Activated naive CD4-positive, alpha-beta T cell treated with anti-CD3 and anti-CD28 coated beads, Interleukin-2, amount 10 ng/mL, durations not matched to agents 7 days and 5 days (primary cell): ENCODE results near the gene DOP1B.

Experiments
- CTCF ChIA-PET: fragments of 350-600 bp; sonication (Branson Sonifier 250); formaldehyde crosslinking; loops from one replicate; lab custom pipeline; 2021; ENCODE audit warnings: antibody characterized with exemption; lab: Charles Lee
- DNase-seq: peaks from one replicate; pipeline ENCODE4 v3.0.0-alpha.2; 2020
- H3K27ac Mint-ChIP-seq: one replicate; pipeline ENCODE4 v1.8.0; 2021; ENCODE audit warnings: mild to moderate bottlenecking, moderate library complexity, mixed read lengths
- H3K27me3 Mint-ChIP-seq: one replicate; pipeline ENCODE4 v1.8.0; 2021; ENCODE audit warnings: mild to moderate bottlenecking, mixed read lengths
- H3K36me3 Mint-ChIP-seq: one replicate; pipeline ENCODE4 v1.8.0; 2021; ENCODE audit warnings: mixed read lengths
- H3K4me1 Mint-ChIP-seq: one replicate; pipeline ENCODE4 v1.8.0; 2021; ENCODE audit warnings: mixed read lengths
- H3K4me3 Mint-ChIP-seq: one replicate; pipeline ENCODE4 v1.8.0; 2021; ENCODE audit warnings: mild to moderate bottlenecking, moderate library complexity, mixed read lengths
- H3K9me3 Mint-ChIP-seq: one replicate; pipeline ENCODE4 v1.8.0; 2021; ENCODE audit warnings: mixed read lengths

Gene DOP1B

GRCh38 chr21:36147911-36148310 lies 8.7 kb upstream of the DOP1B start:
- H3K4me1 Mint-ChIP-seq, result peaks cover 71% of the 10 kb centered on the region
- no peaks in the 10 kb centered on the region for H3K9me3 Mint-ChIP-seq
- DNase-seq, result no peak
- CTCF ChIA-PET, result interaction anchor here (1.1 to 1.7 kb wide), 2 partner anchors 8 to 62 kb away, joined by 3 to 4 read pairs; no protein-coding TSS in a partner anchor
- H3K4me3 Mint-ChIP-seq, result no peak overlapping the region
- H3K36me3 Mint-ChIP-seq, result peaks cover 35% of the 10 kb centered on the region
- peaks cover 3% of the 10 kb centered on the region for H3K27me3 Mint-ChIP-seq
- H3K27ac Mint-ChIP-seq, result peak overlapping the region; percentile 19

GRCh38 chr21:36148886-36149285 lies 7.7 kb upstream of the DOP1B start:
- peaks cover 35% of the 10 kb centered on the region for H3K36me3 Mint-ChIP-seq
- H3K4me1 Mint-ChIP-seq, result peaks cover 75% of the 10 kb centered on the region
- H3K9me3 Mint-ChIP-seq, result no peaks in the 10 kb centered on the region
- no peak overlapping the region for H3K4me3 Mint-ChIP-seq
- CTCF ChIA-PET, result interaction anchor here (1.3 kb wide), 1 partner anchor 24 kb away, joined by 3 read pairs; no protein-coding TSS in a partner anchor
- H3K27ac Mint-ChIP-seq, result no peak overlapping the region
- peaks cover 3% of the 10 kb centered on the region for H3K27me3 Mint-ChIP-seq
- DNase-seq, result no peak

GRCh38 chr21:36149788-36150711 lies 6.6 kb upstream of the DOP1B start:
- CTCF ChIA-PET, result interaction anchor here (0.7 to 4.4 kb wide), 9 partner anchors 9 to 244 kb away, joined by 3 to 62 read pairs (median 5); no protein-coding TSS in a partner anchor
- Mint-ChIP-seq H3K4me1 (peaks cover 74% of the 10 kb centered on the region), H3K27ac (peak overlapping the region; percentile 88), H3K36me3 (peaks cover 31% of the 10 kb centered on the region), H3K27me3 (peaks cover 3% of the 10 kb centered on the region), H3K9me3 (no peaks in the 10 kb centered on the region), H3K4me3 (no peak overlapping the region)
- DNase-seq, result no peak

- peak overlapping the region; percentile 49 for H3K27ac Mint-ChIP-seq
- DNase-seq, result no peak
- H3K4me1 Mint-ChIP-seq, result peaks cover 52% of the 10 kb centered on the region
- peaks cover 11% of the 10 kb centered on the region for H3K27me3 Mint-ChIP-seq
- peak overlapping the region; percentile 78 for H3K4me3 Mint-ChIP-seq
- CTCF ChIA-PET, result interaction anchor here (0.7 to 1.8 kb wide), 5 partner anchors 9 to 55 kb away, joined by 3 to 4 read pairs (median 4); no protein-coding TSS in a partner anchor
- no peaks in the 10 kb centered on the region for H3K9me3 Mint-ChIP-seq
- H3K36me3 Mint-ChIP-seq, result peaks cover 18% of the 10 kb centered on the region
Observed at GRCh38 chr21:36155603-36156338, 853 bp upstream of the DOP1B start.

- H3K36me3 Mint-ChIP-seq, result peaks cover 20% of the 10 kb centered on the region
- CTCF ChIA-PET, result interaction anchor here (1.0 to 1.3 kb wide), 2 partner anchors 9 to 14 kb away, joined by 4 read pairs; no protein-coding TSS in a partner anchor
- peaks cover 46% of the 10 kb centered on the region for H3K4me1 Mint-ChIP-seq
- H3K27ac Mint-ChIP-seq, result peak overlapping the region; percentile 60
- H3K9me3 Mint-ChIP-seq, result no peaks in the 10 kb centered on the region
- peak overlapping the region; percentile 78 for H3K4me3 Mint-ChIP-seq
- DNase-seq, result peak; percentile 100
- peaks cover 11% of the 10 kb centered on the region for H3K27me3 Mint-ChIP-seq
Observed at GRCh38 chr21:36156339-36156814, 247 bp upstream of the DOP1B start.

- no peak overlapping the region for H3K27ac Mint-ChIP-seq
- H3K27me3 Mint-ChIP-seq, result peaks cover 11% of the 10 kb centered on the region
- peaks cover 43% of the 10 kb centered on the region for H3K4me1 Mint-ChIP-seq
- H3K36me3 Mint-ChIP-seq, result peaks cover 23% of the 10 kb centered on the region
- CTCF ChIA-PET, result interaction anchor here (0.6 to 1.2 kb wide), 3 partner anchors 14 to 849 kb away, joined by 3 read pairs; no protein-coding TSS in a partner anchor
- DNase-seq, result no peak
- no peak overlapping the region for H3K4me3 Mint-ChIP-seq
- no peaks in the 10 kb centered on the region for H3K9me3 Mint-ChIP-seq
Observed at GRCh38 chr21:36159356-36159921, 2.8 kb downstream of the DOP1B start.

GRCh38 chr21:36160850-36161178 lies 4.2 kb downstream of the DOP1B start:
- peaks cover 35% of the 10 kb centered on the region for H3K4me1 Mint-ChIP-seq
- no peak for DNase-seq
- H3K4me3 Mint-ChIP-seq, result no peak overlapping the region
- no peaks in the 10 kb centered on the region for H3K9me3 Mint-ChIP-seq
- H3K27ac Mint-ChIP-seq, result no peak overlapping the region
- H3K36me3 Mint-ChIP-seq, result peaks cover 25% of the 10 kb centered on the region
- peaks cover 5% of the 10 kb centered on the region for H3K27me3 Mint-ChIP-seq
- CTCF ChIA-PET, result interaction anchor here (1.0 kb wide), 1 partner anchor 99 kb away, joined by 3 read pairs; no protein-coding TSS in a partner anchor

GRCh38 chr21:36162631-36163030 lies 6.0 kb downstream of the DOP1B start:
- CTCF ChIA-PET, result interaction anchor here (0.7 kb wide), 1 partner anchor 47 kb away, joined by 3 read pairs; no protein-coding TSS in a partner anchor
- no peak for DNase-seq
- no peak overlapping the region for H3K4me3 Mint-ChIP-seq
- no peaks in the 10 kb centered on the region for H3K9me3 Mint-ChIP-seq
- H3K36me3 Mint-ChIP-seq, result peaks cover 27% of the 10 kb centered on the region
- no peaks in the 10 kb centered on the region for H3K27me3 Mint-ChIP-seq
- peaks cover 29% of the 10 kb centered on the region for H3K4me1 Mint-ChIP-seq
- H3K27ac Mint-ChIP-seq, result no peak overlapping the region

- H3K27ac Mint-ChIP-seq, result no peak overlapping the region
- no peak overlapping the region for H3K4me3 Mint-ChIP-seq
- peaks cover 29% of the 10 kb centered on the region for H3K36me3 Mint-ChIP-seq
- no peaks in the 10 kb centered on the region for H3K9me3 Mint-ChIP-seq
- DNase-seq, result no peak
- H3K27me3 Mint-ChIP-seq, result no peaks in the 10 kb centered on the region
- CTCF ChIA-PET, result interaction anchor here (0.5 kb wide), 1 partner anchor 168 kb away, joined by 3 read pairs; no protein-coding TSS in a partner anchor
- H3K4me1 Mint-ChIP-seq, result peaks cover 21% of the 10 kb centered on the region
Observed at GRCh38 chr21:36163750-36164741, 7.4 kb downstream of the DOP1B start.

GRCh38 chr21:36165356-36165755 lies 8.7 kb downstream of the DOP1B start:
- H3K9me3 Mint-ChIP-seq, result no peaks in the 10 kb centered on the region
- peaks cover 14% of the 10 kb centered on the region for H3K4me1 Mint-ChIP-seq
- H3K27me3 Mint-ChIP-seq, result no peaks in the 10 kb centered on the region
- H3K27ac Mint-ChIP-seq, result no peak overlapping the region
- no peak overlapping the region for H3K4me3 Mint-ChIP-seq
- H3K36me3 Mint-ChIP-seq, result peaks cover 33% of the 10 kb centered on the region
- CTCF ChIA-PET, result no interaction called here
- no peak for DNase-seq

- CTCF ChIA-PET, result interaction anchor here (0.8 kb wide), 1 partner anchor 8 kb away, joined by 3 read pairs; no protein-coding TSS in a partner anchor
- no peak for DNase-seq
- Mint-ChIP-seq H3K27ac (no peak overlapping the region), H3K36me3 (peaks cover 35% of the 10 kb centered on the region), H3K4me3 (no peak overlapping the region), H3K27me3 (no peaks in the 10 kb centered on the region), H3K9me3 (no peaks in the 10 kb centered on the region), H3K4me1 (peaks cover 19% of the 10 kb centered on the region)
Observed at GRCh38 chr21:36166705-36167104, 10.1 kb downstream of the DOP1B start.

- no peaks in the 10 kb centered on the region for H3K27me3 Mint-ChIP-seq
- H3K4me3 Mint-ChIP-seq, result no peak overlapping the region
- H3K27ac Mint-ChIP-seq, result no peak overlapping the region
- CTCF ChIA-PET, result interaction anchor here (0.7 kb wide), 1 partner anchor 46 kb away, joined by 3 read pairs; no protein-coding TSS in a partner anchor
- peaks cover 23% of the 10 kb centered on the region for H3K4me1 Mint-ChIP-seq
- DNase-seq, result no peak
- H3K9me3 Mint-ChIP-seq, result no peaks in the 10 kb centered on the region
- peaks cover 37% of the 10 kb centered on the region for H3K36me3 Mint-ChIP-seq
Observed at GRCh38 chr21:36167541-36167940, 10.9 kb downstream of the DOP1B start.
